ENCODE data around the gene AIF1. TPM values are rescaled to one million over a fixed set of nuclear protein-coding genes. Genes with fewer than 3 reads are reported as not detected.

Gene AIF1
- total RNA-seq, 1 experiment from 2014 or later = not detected

DNA sequence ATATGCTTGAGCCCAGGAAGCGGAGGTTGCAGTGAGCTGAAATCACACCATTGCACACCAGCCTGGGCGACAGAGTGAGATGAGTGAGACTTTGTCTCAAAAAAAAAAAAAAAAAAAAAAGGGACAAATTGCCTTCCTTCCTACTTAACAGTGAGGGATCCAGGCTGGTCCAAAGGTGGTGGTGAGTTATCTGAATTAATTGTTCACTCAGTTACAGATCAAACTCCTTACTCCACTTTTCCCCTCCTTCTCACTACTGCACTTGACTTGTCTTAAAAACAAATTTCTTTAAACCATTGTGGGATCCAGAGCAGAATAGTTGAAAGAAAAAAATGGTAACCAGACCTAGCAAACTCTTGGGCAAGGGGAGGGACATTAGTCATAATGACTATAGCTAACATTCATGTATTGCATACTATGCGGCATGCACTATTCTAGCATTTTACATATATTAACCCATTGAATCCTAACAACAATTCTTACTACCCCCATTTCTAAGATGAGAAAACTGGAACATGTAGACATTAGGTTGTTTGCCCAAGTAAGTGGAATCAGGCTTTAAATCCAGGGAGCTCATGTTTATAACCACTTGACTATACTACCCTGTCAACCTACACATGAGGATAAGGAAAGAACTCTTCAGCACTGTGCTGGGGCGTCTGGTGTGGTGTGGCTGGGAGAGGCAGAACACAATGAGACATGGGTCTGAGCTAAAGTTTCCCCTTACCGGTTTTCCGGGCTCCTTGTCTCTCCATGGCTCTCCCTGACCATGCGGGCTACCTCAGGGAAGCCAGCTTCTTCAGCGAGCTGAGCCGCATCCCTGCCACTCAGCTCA is 48.3 kb downstream of the AIF1 start:
- DNase-seq (ENCODE audit: low spot score) = no peak

DNA sequence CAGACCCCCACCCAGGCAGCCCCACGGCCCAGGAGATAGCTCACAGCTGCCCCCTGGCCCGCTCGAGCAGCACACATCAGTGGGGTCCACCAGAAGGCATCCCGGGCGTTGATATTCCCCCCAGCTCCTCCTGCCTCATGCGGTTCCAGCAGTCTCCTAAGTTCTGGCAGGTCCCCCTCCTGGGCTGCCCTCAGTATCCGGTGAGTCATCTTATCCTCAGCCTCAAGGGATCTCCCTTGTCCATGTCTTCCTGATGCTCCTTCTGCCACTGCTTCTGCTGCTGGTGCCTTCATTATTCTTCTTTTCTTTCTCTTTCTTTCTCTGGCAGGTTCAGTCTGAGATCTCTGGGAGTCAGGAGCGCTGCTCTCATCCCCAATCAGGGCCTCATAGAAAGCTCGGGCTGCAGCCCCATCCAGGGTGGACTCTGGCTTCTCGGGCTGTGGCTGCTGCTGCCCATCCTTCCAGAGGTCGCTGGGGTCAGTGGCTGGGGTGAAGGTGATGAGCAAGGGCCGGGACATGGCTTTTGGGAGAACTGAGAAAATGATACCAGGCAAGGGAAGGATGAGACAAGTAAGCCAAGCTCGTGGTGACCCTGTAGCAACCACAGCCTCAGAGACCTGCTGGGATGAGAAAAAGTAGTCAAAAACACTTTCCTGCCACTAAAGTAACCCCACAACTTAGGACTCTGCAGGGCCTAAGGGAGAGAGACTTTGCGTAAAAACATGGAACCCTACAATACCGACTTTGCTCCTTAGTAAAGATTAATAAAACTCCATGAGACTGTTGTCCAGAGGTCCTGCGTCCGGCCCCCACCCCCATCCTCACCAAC is 49.1 kb downstream of the AIF1 start:
- DNase-seq (ENCODE audit: low spot score) = peak; percentile 87

DNA sequence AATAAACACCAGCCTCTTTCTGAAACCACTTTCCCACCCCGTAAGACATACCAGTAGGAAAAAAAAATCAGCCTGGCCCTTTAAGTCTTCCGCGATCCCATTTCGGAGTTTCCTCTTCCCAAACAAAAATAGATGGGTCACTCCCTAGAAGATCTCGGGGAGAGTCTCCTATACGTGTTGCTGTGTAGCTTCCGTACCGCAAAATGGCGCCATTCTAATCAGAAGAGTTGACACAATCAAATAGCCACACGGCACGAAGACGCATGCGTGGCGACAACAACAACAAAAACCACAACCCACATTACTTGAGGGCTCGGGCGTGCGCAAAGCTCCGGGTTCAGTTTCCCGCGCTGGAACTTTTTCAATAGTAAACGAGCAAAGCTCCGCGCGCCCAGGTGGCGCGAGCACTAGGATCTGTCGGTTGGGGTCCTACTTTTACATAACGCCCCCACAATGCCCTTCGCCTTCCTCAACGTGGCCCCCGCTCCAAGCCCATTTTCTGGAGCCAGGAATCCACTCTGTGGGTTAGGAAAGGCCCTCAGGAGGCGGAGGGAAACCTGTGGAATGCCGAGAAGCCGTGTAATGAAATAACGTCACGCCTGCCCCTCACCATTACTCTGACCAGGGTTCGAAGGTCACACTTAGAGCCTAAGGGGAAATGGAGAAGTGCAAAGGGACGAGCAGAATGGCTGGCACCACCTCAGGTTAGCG is 49.9 kb downstream of the AIF1 start, which contains the start of gene GPANK1:
Gene GPANK1 (minus strand): TSS at position 208 of the 711 bp plus-strand sequence. CDS start 519 bp downstream, outside the sequence.
- DNase-seq (ENCODE audit: low spot score) = peak; percentile 88

DNA sequence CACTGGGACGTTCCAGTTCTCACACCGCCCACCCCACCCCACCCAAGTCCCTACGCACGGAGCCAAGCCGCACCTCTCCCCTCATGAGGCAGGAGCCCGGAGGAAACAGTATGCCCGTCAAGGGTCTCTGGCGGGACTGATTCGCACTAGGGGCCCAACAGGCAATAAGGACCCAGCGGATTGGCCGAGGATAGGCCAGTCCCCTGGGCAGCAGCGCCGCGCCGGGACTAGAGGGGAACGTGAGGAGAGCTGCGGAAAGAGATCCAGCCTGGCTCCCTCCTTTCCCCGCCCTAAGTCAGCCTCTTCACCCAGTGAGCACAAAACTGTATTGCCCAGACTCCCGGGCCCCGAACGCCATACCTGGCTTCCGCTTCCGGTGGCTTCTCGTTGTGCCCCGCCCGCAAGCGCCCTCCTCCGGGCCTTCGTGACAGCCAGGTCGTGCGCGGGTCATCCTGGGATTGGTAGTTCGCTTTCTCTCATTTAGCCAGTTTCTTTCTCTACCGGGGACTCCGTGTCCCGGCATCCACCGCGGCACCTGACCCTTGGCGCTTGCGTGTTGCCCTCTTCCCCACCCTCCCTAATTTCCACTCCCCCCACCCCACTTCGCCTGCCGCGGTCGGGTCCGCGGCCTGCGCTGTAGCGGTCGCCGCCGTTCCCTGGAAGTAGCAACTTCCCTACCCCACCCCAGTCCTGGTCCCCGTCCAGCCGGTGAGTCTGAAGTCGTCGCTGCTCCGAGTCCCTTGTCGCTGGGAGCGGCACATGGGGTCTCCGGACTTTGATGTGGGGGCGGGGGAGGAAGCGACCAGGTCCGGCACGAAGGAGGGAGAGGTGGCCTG is 50.7 kb downstream of the AIF1 start, which contains the start of gene CSNK2B:
Gene CSNK2B (plus strand): TSS at position 580 of the 836 bp plus-strand sequence. CDS start 752 bp downstream, outside the sequence.
- DNase-seq (ENCODE audit: low spot score) = peak; percentile 96

DNA sequence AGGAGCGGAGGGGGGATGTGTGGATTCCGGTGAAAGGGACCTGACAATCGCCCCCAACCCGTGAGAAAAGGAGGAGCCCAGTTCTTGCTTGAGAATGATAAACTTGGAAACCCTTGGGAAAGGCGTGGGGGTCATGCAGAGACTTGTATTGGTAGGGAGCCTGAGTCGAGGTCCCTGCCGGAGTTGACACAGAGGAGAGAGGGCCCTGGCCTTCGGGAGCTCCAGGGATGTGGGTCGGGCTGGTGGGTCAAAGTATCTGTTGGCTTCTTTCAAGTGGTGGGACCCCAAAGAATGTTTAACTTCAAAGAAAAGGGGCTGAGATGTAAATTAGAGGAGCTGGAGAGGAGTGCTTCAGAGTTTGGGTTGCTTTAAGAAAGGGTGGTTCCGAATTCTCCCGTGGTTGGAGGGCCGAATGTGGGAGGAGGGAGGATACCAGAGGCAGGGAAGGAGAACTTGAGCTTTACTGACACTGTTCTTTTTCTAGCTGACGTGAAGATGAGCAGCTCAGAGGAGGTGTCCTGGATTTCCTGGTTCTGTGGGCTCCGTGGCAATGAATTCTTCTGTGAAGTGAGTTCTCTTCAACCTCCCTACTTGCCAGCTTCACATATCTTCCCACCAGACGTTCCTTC is 51.4 kb downstream of the AIF1 start:
- DNase-seq (ENCODE audit: low spot score) = no peak

Other genes starting within 250 kb of the AIF1 start
- gene MICA, start 211.6 kb upstream of the AIF1 start, total RNA-seq (2014; rRNA removed; shearing (Covaris generic)) = 60.3 and 67.6 TPM in 2 replicates
- 16.5 and 17.1 TPM in 2 replicates for gene MICB, start 117.1 kb upstream of the AIF1 start, total RNA-seq (2014; rRNA removed; shearing (Covaris generic))
- gene MCCD1, start 86.3 kb upstream of the AIF1 start, total RNA-seq (2014; rRNA removed; shearing (Covaris generic)) = not detected in 2 replicates
- gene DDX39B, start 73.2 kb upstream of the AIF1 start, total RNA-seq (2014; rRNA removed; shearing (Covaris generic)) = 317 and 405 TPM in 2 replicates
- gene ATP6V1G2, start 68.6 kb upstream of the AIF1 start, total RNA-seq (2014; rRNA removed; shearing (Covaris generic)) = 1.4 and 2.3 TPM in 2 replicates
- 21.1 and 22.0 TPM in 2 replicates for gene NFKBIL1, start 67.6 kb upstream of the AIF1 start, total RNA-seq (2014; rRNA removed; shearing (Covaris generic))
- not detected in 2 replicates for gene LTA, start 42.9 kb upstream of the AIF1 start, total RNA-seq (2014; rRNA removed; shearing (Covaris generic))
- not detected in 2 replicates for gene TNF, start 39.7 kb upstream of the AIF1 start, total RNA-seq (2014; rRNA removed; shearing (Covaris generic))
- gene LTB, start 32.8 kb upstream of the AIF1 start, total RNA-seq (2014; rRNA removed; shearing (Covaris generic)) = not detected in 2 replicates
- gene LST1, start 29.0 kb upstream of the AIF1 start, total RNA-seq (2014; rRNA removed; shearing (Covaris generic)) = not detected in 2 replicates
- gene NCR3, start 22.2 kb upstream of the AIF1 start, total RNA-seq (2014; rRNA removed; shearing (Covaris generic)) = not detected in 2 replicates
- 46.7 and 55.9 TPM in 2 replicates for gene PRRC2A, start 5.5 kb downstream of the AIF1 start, total RNA-seq (2014; rRNA removed; shearing (Covaris generic))
- 176 and 186 TPM in 2 replicates for gene BAG6, start 37.4 kb downstream of the AIF1 start, total RNA-seq (2014; rRNA removed; shearing (Covaris generic))
- 2.0 and 4.2 TPM in 2 replicates for gene APOM, start 40.7 kb downstream of the AIF1 start, total RNA-seq (2014; rRNA removed; shearing (Covaris generic))
- gene C6orf47, start 45.5 kb downstream of the AIF1 start, total RNA-seq (2014; rRNA removed; shearing (Covaris generic)) = 15.9 and 22.0 TPM in 2 replicates
- 9.5 and 13.2 TPM in 2 replicates for gene GPANK1, start 49.8 kb downstream of the AIF1 start, total RNA-seq (2014; rRNA removed; shearing (Covaris generic))
- 263 and 282 TPM in 2 replicates for gene CSNK2B, start 50.8 kb downstream of the AIF1 start, total RNA-seq (2014; rRNA removed; shearing (Covaris generic))
- 1.2 and 2.0 TPM in 2 replicates for gene LY6G5B, start 54.7 kb downstream of the AIF1 start, total RNA-seq (2014; rRNA removed; shearing (Covaris generic))
- gene LY6G5C, start 65.8 kb downstream of the AIF1 start, total RNA-seq (2014; rRNA removed; shearing (Covaris generic)) = not detected in 2 replicates
- gene ABHD16A, start 88.1 kb downstream of the AIF1 start, total RNA-seq (2014; rRNA removed; shearing (Covaris generic)) = 38.5 and 40.9 TPM in 2 replicates
- gene LY6G6F, start 91.6 kb downstream of the AIF1 start, total RNA-seq (2014; rRNA removed; shearing (Covaris generic)) = not detected in 2 replicates
- not detected in 2 replicates for gene LY6G6D, start 100.1 kb downstream of the AIF1 start, total RNA-seq (2014; rRNA removed; shearing (Covaris generic))
- gene LY6G6C, start 106.5 kb downstream of the AIF1 start, total RNA-seq (2014; rRNA removed; shearing (Covaris generic)) = not detected in 2 replicates
- gene MPIG6B, start 108.1 kb downstream of the AIF1 start, total RNA-seq (2014; rRNA removed; shearing (Covaris generic)) = not detected in 2 replicates
- 134 and 166 TPM in 2 replicates for gene DDAH2, start 114.1 kb downstream of the AIF1 start, total RNA-seq (2014; rRNA removed; shearing (Covaris generic))
- 927 and 1,153 TPM in 2 replicates for gene CLIC1, start 121.3 kb downstream of the AIF1 start, total RNA-seq (2014; rRNA removed; shearing (Covaris generic))
- gene MSH5, start 124.8 kb downstream of the AIF1 start, total RNA-seq (2014; rRNA removed; shearing (Covaris generic)) = 3.2 and 6.1 TPM in 2 replicates
- 1.1 and 3.0 TPM in 2 replicates for gene SAPCD1, start 147.4 kb downstream of the AIF1 start, total RNA-seq (2014; rRNA removed; shearing (Covaris generic))
- 0.60 and 3.2 TPM in 2 replicates for gene VWA7, start 162.1 kb downstream of the AIF1 start, total RNA-seq (2014; rRNA removed; shearing (Covaris generic))
- 56.0 and 58.8 TPM in 2 replicates for gene VARS1, start 180.5 kb downstream of the AIF1 start, total RNA-seq (2014; rRNA removed; shearing (Covaris generic))
- gene LSM2, start 191.7 kb downstream of the AIF1 start, total RNA-seq (2014; rRNA removed; shearing (Covaris generic)) = 80.4 and 88.0 TPM in 2 replicates
- 1.4 and 3.0 TPM in 2 replicates for gene HSPA1L, start 200.0 kb downstream of the AIF1 start, total RNA-seq (2014; rRNA removed; shearing (Covaris generic))
- gene HSPA1A, start 200.3 kb downstream of the AIF1 start, total RNA-seq (2014; rRNA removed; shearing (Covaris generic)) = 1.2 and 4.1 TPM in 2 replicates
- 312 and 358 TPM in 2 replicates for gene HSPA1B, start 212.5 kb downstream of the AIF1 start, total RNA-seq (2014; rRNA removed; shearing (Covaris generic))
- 101 and 107 TPM in 2 replicates for gene NEU1, start 247.6 kb downstream of the AIF1 start, total RNA-seq (2014; rRNA removed; shearing (Covaris generic))